Measurements from ENCODE around the gene VTI1A.

DNA sequence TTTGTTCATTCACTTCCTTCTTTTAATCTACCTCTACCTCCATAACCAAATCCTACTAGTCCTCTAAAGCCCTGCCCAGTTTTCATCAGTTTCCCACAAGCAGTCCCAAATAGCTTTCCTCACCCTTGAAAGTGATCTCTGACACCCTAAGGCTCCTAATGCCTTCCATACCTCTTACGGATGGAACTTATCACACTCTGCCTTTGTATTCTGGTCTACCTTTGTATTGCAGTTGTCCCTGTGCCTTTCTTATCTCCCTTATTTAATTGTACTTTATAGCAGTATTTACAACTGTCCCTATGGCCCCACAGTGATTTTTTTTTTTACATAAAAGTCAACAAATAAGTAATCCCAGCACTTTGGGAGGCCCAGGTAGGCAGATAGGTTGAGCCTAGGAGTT, 39.3 kb upstream of the VTI1A start:
- TF ChIP-seq SRF (CRISPR knock-in tag; IDR thresholded peaks at IDR 0.05) (no peak), ZBTB43 (CRISPR knock-in tag; IDR thresholded peaks at IDR 0.05) (no peak), EZH2 (IDR thresholded peaks at IDR 0.05; ENCODE audit: borderline replicate concordance, low read depth, low read length) (no peak), ZNF77 (CRISPR knock-in tag; IDR thresholded peaks at IDR 0.05) (no peak), HES1 (IDR thresholded peaks at IDR 0.05; ENCODE audit: low read depth) (no peak), ZBTB26 (CRISPR knock-in tag; IDR thresholded peaks at IDR 0.05) (no peak), USF1 (CRISPR knock-in tag; IDR thresholded peaks at IDR 0.05) (no peak), RCOR1 (IDR thresholded peaks at IDR 0.05; ENCODE audit: borderline replicate concordance in 1 of 2, low read depth in 2 of 2, low read length in 2 of 2) (no peak), STAT6 (CRISPR knock-in tag; IDR thresholded peaks at IDR 0.05) (no peak), HCFC1 (IDR thresholded peaks at IDR 0.05; ENCODE audit: low read depth, low read length) (no peak), MYBL2 (IDR thresholded peaks at IDR 0.05; ENCODE audit: low read depth) (no peak), MYBL2 (CRISPR knock-in tag; IDR thresholded peaks at IDR 0.05; ENCODE audit: borderline replicate concordance) (no peak), ZFX (CRISPR knock-in tag; IDR thresholded peaks at IDR 0.05) (no peak)
- TF ChIP-seq, protein P1, sequence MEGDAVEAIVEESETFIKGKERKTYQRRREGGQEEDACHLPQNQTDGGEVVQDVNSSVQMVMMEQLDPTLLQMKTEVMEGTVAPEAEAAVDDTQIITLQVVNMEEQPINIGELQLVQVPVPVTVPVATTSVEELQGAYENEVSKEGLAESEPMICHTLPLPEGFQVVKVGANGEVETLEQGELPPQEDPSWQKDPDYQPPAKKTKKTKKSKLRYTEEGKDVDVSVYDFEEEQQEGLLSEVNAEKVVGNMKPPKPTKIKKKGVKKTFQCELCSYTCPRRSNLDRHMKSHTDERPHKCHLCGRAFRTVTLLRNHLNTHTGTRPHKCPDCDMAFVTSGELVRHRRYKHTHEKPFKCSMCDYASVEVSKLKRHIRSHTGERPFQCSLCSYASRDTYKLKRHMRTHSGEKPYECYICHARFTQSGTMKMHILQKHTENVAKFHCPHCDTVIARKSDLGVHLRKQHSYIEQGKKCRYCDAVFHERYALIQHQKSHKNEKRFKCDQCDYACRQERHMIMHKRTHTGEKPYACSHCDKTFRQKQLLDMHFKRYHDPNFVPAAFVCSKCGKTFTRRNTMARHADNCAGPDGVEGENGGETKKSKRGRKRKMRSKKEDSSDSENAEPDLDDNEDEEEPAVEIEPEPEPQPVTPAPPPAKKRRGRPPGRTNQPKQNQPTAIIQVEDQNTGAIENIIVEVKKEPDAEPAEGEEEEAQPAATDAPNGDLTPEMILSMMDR (IDR thresholded peaks at IDR 0.05 in 2 of 3, conservative IDR thresholded peaks at IDR 0.05 in 1 of 3; ENCODE audit: insufficient read depth in 2 of 3, low read depth in 1 of 3, low read length in 3 of 3): no peak
- TF ChIP-seq, protein P2, sequence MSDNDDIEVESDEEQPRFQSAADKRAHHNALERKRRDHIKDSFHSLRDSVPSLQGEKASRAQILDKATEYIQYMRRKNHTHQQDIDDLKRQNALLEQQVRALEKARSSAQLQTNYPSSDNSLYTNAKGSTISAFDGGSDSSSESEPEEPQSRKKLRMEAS (CRISPR knock-in tag; IDR thresholded peaks at IDR 0.05): no peak

Data from K562 (cell line).